ENCODE measurements around the gene ABI1. TPM values are rescaled to one million over a fixed set of nuclear protein-coding genes. Genes with fewer than 3 reads are reported as not detected.

ABI1 gene
- total and polyA plus RNA-seq, 2 of the 13 experiments (the other 11 are each of a cell fraction or from before 2014, with no cell fraction given): 20.9 to 22.9 TPM

GRCh38 chr10:26697163-26697921 lies 163.4 kb downstream of the ABI1 start, which contains the start of gene PDSS1 (continued):
- TF ChIP-seq LRRFIP1 (CRISPR knock-in tag; conservative IDR thresholded peaks at IDR 0.05) (no peak), ERF (CRISPR knock-in tag; IDR thresholded peaks at IDR 0.05) (peak; percentile 60; the same call in 1 of the 2 replicates), HNRNPH1 (optimal IDR thresholded peaks at IDR 0.05; ENCODE audit: low read depth, low read length) (no peak), ZBTB25 (CRISPR knock-in tag; IDR thresholded peaks at IDR 0.05) (no peak), SIX1 (CRISPR knock-in tag; IDR thresholded peaks at IDR 0.05; ENCODE audit: borderline replicate concordance) (no peak), ZNF577 (CRISPR knock-in tag; IDR thresholded peaks at IDR 0.05; ENCODE audit: borderline replicate concordance, low read depth) (no peak), GPBP1L1 (CRISPR knock-in tag; IDR thresholded peaks at IDR 0.05) (no peak), ZNF639 (CRISPR knock-in tag; conservative IDR thresholded peaks at IDR 0.05) (no peak), THYN1 (CRISPR knock-in tag; IDR thresholded peaks at IDR 0.05; ENCODE audit: borderline replicate concordance, low read depth) (no peak), MNT (IDR thresholded peaks at IDR 0.05) (no peak), TAF15 (IDR thresholded peaks at IDR 0.05; ENCODE audit: low read depth, low read length, poor library complexity, severe bottlenecking) (no peak), ZMYM3 (CRISPR knock-in tag; IDR thresholded peaks at IDR 0.05) (no peak), ZNF557 (CRISPR knock-in tag; IDR thresholded peaks at IDR 0.05) (no peak), MATR3 (CRISPR knock-in tag; IDR thresholded peaks at IDR 0.05) (no peak), SP2 (CRISPR knock-in tag; IDR thresholded peaks at IDR 0.05) (peak; percentile 63; the same call in 1 of the 2 replicates), XBP1 (CRISPR knock-in tag; IDR thresholded peaks at IDR 0.05) (no peak), BRD4 (CRISPR knock-in tag; IDR thresholded peaks at IDR 0.05) (no peak), MED8 (CRISPR knock-in tag; IDR thresholded peaks at IDR 0.05; ENCODE audit: insufficient replicate concordance) (no peak), SNAPC2 (CRISPR knock-in tag; IDR thresholded peaks at IDR 0.05) (no peak), KDM2A (CRISPR knock-in tag; IDR thresholded peaks at IDR 0.05; ENCODE audit: borderline replicate concordance, low read depth) (peak; percentile 87), CBX2 (IDR thresholded peaks at IDR 0.05; ENCODE audit: low read depth, low read length) (no peak), CBX2 (CRISPR knock-in tag; IDR thresholded peaks at IDR 0.05; ENCODE audit: low read depth) (no peak), ASH2L (IDR thresholded peaks at IDR 0.05; ENCODE audit: insufficient read length, low read depth, low read length) (peak; percentile 92)
